GM18511 (cell line): ENCODE data around the gene ABHD17A.
"Not testable (repeated sequence)": the region's sequence is repeated elsewhere in the genome, so short reads cannot be mapped to it uniquely, and the experiment has no call there.

Source experiments
- ATAC-seq: cut with Tn5 transposase; IDR thresholded peaks from one replicate; pipeline ENCODE4 v1.9.1; 2021; ENCODE audit warnings: mild to moderate bottlenecking, moderate library complexity; ENCODE audit not compliant: unreplicated experiment

Gene ABHD17A

DNA sequence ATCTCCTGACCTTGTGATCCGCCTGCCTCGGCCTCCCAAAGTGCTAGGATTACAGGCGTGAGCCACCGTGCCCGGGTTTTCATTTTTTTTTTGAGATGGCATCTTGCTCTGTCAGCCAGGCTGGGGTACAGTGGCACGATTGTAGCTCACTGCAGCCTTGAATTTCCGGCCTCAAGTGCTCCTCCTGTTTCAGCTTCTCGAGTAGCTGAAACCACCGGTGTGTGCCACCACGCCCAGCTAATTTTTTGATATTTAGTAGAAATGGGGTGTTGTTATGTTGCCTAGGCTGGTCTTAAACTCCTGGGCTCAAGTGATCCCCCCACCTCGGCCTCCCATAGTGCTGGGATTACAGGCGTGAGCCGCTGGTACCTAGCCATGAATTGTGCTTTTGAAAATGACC is 25.8 kb upstream of the ABHD17A start:
- no peak for ATAC-seq

DNA sequence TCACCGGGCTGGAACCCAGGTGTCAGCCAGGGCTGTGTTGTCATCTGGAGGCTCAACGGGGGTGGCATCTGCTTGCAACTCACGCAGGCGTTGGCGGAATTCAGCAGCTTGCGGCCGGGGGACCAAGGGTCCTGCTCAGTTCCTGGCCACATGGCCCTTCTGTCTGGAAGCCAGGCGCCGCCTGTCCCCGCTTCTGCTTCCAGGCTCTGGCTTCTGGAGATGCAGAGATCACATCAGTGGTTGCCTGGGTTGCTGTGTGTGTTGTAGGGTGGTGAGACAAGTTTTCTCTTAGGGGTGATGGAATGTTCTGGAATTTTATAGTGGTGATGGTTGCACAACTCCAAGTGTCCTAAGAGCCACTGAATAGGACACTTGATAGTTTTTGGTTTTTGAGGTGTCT is 24.9 kb upstream of the ABHD17A start:
- no peak for ATAC-seq

DNA sequence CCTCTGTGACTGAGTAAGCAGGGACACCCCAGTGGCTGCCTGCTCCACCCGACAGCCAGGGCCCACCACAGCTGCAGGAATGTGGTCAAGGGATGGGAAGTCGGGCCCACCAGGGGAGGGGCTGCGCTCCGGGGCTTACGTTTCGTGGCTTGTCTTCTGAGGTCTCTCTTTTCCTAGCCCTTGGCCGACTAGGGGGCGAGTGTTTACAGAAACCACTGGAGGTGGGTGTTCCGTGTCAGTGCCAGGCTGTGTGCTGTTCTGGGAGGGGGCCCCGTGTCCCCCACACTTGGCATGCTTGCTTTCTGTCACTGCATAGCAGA is 24.4 kb upstream of the ABHD17A start:
- ATAC-seq, result no peak

DNA sequence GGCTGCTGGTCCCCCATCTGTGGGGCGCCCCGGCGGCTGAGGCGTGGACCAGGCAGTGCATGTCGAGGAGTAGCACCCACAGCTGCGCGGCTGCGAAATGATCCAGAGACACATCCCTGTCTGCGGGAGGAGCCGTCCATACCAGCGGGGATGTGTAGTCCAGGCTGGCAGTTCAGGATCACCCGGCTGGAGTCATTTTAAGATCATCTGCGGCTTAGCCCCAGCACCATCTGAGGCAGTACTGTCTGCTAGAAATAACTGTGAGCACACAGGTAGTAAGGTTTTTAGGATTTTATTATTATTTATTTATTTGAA is 23.0 kb upstream of the ABHD17A start:
- ATAC-seq, result no peak

DNA sequence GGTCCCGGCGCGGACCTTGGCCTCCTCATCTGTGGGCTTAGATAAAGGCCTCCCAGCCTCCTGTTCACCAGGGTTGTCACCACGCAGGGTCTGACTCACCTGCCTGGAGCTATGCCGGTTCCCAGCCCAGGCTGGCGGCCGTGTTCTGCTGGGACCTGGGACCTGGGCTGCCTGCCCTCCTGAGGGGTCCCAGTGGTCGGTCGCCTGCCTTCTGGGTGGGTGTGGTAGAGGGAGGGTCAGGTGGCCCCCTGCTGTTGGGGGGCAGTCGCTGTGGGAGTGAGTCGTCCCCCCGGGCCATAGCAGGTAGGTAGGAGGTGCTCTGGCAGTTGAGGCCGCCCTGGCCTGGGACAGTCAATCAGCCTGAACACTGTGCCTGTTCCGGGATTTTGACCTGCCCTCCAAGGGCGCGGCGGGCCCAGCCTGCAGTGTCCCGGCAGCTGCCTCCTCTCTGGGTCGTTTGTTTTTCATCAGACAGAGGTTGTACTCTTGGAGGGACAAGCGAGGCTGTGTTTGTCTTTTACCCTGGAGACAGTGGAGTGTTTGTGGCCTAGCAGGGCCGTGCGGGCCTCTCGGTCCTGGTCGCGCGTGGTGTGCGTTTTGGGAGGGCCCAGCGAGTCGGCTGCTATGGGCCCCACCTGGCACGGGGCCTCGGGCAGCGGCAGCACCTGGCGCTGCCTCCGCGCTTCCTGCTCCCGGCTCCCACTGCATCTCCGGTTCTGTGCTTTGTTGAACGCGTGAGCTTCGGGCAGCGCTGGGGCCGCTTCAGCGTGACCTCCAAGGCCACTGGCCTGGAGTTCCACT is 22.5 kb upstream of the ABHD17A start:
- no peak for ATAC-seq

DNA sequence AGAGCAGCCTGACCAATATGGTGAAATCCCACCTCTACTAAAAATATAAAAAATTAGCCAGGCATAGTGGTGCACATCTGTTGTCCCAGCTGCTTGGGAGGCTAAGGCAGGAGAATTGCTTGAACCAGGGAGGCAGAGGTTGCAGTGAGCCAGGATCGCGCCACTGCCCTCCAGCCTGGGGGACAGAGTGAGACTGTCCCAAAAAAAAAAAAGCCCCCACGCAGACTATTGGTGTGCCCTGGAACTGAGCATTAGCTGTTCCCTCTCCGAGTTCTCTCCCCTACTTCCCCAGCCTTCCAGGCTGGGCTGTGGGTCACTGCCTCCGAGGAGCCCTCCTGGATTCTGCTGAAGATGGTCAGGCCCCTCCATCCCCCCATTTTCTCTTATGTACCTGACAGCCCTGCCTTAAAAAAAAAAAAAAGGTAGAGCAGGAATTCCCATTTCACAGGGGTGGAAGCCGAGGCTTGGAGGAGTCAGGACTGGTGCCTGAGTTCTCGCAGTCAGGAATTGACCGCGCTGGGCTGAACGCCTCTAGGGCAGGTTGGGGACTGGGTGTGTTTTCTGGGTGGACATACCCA is 21.8 kb upstream of the ABHD17A start:
- no peak for ATAC-seq

DNA sequence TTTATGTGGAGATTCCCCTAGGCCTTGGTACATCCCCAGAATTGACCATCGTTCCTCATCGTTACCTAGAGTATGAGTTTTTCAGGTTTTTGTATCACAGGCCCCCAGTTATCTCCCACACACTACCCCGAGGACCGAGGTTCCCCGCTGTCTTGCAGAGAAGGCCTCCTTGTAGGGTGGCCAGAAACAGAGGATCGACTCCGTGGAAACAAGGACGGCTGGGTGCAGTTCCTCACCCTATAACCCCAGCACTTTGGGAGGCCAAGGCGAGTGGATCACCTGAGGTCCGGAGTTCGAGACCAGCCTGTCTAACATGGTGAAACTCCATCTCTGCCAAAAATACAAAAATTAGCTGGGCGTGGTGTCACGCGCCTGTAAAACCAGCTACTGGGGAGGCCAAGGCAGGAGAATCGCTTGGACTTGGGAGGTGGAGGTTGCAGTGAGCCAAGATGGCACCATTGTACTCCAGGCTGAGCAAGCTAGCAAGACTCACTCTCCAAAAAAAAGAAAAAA is 20.6 kb upstream of the ABHD17A start:
- ATAC-seq, result no peak

DNA sequence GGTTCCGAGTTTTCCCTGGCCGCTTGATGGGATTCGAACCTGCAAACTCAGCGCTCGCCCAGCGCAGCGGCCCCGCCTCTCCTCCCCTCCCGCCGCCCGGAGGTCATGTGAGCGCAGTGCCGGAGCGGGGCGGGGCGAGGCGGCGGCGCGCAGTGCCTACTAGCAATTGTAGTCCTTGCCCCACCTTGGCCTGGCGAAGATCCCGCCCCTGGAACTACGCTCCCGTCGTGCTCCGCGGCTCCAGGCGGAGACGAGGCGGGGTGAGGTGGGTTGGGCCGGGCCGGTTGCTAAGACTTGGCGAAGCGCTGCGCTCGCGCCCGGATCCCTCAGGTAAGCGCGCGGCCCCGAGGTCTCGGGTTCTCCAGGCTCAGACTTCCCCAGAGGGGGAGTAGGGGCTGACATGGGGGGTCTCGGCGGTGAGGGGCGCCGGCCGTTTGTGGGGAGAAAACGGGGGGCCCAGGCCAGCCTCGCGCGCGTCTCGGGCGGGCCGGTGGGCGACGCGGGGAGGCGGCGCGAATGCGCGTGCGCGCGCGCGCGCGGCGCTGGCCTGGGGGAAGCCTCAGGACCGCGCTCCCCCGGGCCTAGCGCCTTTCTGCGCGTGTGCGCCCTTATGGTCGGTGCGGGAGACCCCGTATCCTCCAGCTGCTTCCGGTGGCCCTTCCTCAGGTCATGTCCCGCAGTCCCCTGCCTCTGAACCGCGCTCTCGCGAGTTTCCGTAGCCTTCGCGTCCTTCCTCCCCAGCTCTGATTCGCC is 20.0 kb upstream of the ABHD17A start, which contains the start of the genes ADAT3 and SCAMP4:
Gene ADAT3, plus strand, starts transcription at position 290 of the 753 bp plus-strand sequence. CDS start 6,649 bp downstream, outside the sequence.
Gene SCAMP4, plus strand, starts transcription at position 290 of the 753 bp plus-strand sequence. CDS start 9,621 bp downstream, outside the sequence.
- peak; percentile 82 for ATAC-seq

DNA sequence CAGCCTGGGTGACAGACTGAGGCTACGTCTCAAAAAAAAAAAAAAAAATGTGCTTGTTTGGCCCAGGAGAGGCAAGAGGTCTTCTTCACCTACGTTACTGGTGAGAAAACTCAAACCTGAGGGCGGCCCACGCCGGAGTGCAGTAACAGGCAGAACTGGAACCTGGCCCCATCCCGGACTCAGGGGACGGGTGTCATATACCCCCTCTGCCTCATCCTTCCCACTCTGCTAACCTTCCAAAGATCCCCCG is 19.5 kb upstream of the ABHD17A start:
- ATAC-seq, result no peak

DNA sequence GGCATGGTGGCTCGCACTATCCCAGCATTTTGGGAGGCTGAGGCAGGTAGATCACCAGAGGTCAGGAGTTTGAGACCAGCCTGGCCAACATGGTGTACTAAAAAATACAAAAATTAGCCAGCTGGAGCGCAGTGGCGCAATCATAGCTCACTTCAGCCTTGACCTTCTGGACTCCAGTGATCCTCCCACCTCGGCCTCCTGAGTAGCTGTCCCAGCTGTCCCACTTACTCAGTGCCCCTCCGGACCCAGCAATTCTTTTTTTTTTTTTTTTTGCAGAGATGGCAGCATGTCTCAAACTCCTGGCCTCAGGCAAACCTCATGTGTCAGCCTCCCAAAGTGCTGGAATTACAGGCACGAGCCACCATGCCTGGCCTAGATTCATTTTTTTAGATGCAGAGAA is 17.6 kb upstream of the ABHD17A start:
- ATAC-seq, result no peak

DNA sequence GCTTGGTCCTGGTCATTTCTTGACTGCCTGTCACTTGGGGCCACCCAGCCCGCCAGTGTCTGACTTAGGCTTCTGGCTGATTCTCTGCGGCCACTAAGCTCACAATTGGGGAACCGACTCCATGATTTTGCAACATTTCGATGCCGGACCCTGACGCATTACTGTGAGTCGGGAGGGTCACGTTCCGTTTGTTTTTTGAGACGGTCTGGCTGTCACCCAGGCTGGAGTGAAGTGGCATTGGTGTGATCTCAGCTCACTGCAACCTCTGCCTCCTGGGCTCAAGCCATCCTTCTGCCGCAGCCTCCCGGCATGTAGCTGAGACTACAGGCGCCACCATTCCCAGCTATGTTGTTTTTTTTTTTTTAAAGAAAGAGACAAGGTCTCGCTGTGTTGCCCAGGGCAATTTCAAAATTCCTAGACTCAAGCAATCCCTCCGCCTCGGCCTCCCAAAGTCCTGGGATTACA is 16.7 kb upstream of the ABHD17A start:
- ATAC-seq, result no peak

DNA sequence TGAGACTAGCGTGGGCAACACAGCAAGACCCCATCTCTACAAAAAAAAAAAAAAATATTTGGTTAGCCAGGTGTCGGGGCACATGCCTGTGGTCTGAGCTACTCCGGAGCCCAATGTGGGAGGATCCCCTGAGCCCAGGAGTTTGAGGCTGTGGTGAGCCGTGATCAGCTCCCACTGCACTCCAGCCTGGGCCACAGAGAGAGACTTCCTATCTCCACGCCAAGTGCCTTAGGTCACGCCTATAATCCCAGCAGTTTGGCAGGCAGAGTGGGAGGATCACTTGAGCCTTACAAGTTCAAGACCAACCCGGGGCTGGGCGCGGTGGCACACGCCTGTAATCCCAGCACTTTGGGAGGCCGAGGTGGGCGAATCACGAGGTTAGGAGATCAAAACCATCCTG is 11.2 kb upstream of the ABHD17A start:
- no peak for ATAC-seq

DNA sequence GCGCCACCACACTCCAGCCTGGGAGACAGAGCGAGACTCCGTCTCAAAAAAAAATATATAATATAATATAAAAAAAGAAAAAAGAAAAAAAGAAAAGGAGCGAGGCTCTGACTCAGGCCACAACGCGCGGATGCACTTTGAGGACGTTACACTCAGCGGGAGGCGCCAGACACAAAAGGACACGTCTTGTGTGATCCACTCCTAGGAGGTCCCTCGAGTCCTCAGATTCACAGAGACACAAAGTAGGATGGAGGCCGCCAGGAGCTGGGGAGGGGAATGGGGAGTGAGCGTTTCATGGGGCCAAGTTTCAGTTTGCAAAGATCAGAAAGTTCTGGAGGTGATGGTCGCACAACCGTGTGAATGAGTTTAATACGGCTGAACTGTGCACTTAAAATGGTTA is 8.5 kb upstream of the ABHD17A start:
- no peak for ATAC-seq

DNA sequence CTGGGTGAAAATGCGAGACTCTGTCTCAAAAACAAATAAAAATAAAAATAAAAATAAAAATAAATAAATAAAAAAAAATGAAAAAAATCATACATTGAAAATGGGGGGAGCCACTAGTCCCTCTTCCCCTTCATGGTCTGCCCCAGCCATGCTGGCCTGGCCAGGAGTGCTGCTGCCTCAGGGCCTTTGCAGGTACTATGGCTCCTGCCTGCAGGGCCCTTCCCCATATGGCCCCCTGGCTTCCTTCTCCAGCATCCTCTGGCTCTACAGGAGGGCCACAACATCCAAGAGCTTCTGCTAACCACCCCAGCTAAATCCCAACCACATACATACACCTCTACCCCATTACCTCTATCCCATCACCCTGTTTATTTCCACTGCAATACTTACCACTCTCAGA is 4.6 kb upstream of the ABHD17A start:
- no peak for ATAC-seq

DNA sequence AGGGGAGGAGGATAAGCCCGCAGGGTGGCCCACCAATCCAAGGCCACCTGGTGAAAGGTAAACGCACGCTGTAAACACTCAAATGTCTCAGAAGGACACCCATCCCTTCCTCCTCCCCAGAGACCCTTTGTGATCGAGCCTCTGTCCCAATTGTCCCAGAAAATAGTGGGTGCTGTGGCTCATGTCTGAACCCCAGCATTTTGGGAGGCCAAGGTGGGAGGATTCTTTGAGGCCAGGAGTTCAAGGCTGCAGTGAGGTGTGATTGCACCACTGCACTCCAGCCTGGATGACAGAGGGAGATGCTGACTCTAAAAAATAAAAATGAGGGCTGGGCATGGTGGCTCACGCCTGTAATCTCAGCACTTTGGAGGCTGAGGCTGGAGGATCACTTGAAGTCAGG is 3.1 kb upstream of the ABHD17A start:
- ATAC-seq, result no peak

DNA sequence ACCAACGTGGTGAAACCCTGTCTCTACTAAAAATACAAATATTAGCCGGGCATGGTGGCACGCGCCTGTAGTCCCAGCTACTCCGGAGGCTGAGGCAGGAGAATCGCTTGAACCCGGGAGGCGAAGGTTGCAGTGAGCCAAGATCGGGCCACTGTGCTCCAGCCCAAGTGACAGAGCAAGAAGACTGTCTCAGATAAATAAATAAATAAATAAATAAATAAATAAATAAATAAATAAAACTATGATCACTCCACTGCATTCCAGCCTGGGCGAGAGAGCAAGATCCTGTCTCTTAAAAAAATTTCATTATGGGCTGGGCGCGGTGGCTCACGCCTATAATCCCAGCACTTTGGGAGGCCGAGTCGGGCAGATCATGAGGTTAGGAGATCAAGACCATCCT is 1.1 kb upstream of the ABHD17A start:
- not testable (repeated sequence) for ATAC-seq

DNA sequence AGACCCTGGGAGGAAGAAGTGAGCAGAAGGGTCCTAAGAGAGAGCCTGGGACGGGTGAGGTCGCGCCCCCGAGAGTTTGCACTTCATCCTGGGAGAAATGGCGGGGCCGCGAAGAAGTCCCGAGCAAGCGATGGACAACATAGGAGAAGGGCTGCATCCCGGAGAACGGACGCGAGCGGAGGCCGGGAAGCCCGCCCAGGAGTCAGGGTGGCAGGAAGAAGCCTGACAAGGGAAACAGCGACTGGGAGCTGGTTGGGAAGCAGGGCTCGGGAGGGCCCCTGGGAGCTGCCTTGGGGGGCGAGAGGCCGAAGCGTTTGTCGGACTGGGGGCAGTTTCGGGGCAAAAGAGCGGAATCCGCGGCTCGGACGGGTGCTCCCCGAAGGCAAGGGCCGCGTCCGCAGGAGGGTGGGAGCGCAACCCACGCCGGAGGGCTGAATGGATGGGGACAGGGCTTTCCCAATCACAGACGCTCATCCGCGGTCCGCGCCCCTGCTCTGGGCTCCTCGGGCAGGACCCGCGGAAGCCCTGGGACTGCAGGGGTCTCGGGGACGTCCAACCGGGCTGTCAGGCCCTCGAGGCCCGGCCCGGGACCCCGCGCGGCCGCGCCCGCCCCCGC is 469 bp downstream of the ABHD17A start:
- no peak for ATAC-seq

DNA sequence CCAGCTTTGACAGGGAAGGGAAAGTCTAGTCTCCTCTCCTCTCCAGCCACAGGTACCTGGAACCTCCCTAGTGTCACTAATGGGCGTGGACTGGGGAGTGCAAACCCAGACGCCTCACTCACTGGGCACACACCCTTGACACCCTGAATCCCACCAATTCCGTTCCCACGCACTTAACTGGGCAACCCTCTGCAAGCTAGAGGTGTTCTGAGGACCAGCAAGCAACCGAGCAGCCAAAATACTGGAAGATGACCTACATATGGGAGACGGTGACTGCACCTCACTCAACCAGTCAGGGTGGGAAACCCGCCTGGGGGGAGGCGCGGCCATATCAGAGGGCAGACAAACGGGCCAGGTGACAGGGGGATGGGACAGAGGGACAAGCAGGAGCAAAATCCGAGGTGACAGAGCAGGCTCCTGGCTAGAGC is 991 bp downstream of the ABHD17A start:
- ATAC-seq, result no peak

DNA sequence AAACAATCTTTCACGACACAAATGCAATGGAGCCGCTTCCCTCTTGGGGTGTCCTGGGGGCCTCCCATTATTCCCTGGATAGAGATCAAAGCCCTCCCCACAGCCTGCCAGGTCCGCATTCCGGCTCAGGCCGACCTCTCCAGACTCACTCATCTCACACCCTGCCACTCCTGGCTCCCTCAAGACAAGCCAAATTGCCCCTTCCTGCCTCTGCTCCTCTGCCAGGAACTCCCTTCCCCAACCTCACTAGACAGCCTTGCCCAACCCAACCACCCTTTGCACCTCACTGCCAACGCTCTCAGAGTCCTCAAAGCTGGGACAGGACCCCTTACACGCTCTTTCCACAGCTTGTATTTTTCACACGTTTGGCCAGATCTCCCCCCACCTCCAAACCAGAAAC is 1.5 kb downstream of the ABHD17A start:
- no peak for ATAC-seq

DNA sequence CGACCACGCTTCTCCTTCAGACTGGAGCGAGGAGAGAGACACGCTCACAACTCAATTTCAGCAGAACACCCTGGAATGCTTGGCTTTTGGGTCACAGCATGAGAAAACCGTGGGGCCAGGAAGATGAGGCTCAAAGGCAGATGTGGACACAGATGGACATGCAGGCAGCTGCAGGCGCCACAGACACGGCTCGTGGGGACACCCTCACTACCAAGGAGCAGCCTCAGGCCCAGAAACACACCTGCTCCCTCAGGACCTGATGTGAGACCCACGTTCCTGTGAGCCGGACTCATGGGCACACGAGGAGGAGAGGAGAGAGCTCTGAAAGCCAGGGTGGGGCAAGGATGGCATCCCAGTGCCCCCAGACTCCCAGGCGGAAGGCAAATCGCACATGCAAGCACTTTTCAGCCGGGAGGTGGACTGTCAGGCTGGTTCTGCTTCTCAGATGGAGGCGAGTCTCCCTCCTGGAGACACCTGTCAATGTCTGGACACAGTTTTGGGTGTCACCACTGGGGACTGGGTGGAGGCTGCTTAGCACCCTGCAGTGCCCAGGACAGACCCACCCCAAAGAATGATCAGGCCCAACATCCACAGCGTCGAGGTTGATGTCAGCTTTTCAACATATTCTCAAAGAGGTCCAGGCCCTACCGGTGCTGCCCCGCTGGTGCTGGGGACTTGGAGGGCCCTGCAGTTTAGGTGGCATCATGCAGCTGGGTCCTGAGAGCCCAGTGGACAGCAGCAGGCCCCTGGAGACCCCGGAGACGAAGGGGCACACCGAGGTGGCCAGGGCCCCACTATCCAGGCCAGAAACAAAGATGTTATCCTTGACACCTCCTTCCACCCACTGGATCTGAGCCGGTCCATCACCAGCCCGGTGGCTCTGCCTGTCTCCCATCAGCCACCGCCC is 2.3 kb downstream of the ABHD17A start:
- no peak for ATAC-seq
